C4-2B (cell line): Measurements from ENCODE around the gene PKD1L1.

Experiments
- CTCF ChIP-seq: fragments of 450-650 bp; conservative IDR thresholded peaks from 2 replicates; pipeline ENCODE4 v1.5.1; 2017; ENCODE audit warnings: mild to moderate bottlenecking
- ZFX ChIP-seq: fragments of 450-650 bp; IDR thresholded peaks from 2 replicates; pipeline ENCODE4 v1.6.1; 2017

DNA sequence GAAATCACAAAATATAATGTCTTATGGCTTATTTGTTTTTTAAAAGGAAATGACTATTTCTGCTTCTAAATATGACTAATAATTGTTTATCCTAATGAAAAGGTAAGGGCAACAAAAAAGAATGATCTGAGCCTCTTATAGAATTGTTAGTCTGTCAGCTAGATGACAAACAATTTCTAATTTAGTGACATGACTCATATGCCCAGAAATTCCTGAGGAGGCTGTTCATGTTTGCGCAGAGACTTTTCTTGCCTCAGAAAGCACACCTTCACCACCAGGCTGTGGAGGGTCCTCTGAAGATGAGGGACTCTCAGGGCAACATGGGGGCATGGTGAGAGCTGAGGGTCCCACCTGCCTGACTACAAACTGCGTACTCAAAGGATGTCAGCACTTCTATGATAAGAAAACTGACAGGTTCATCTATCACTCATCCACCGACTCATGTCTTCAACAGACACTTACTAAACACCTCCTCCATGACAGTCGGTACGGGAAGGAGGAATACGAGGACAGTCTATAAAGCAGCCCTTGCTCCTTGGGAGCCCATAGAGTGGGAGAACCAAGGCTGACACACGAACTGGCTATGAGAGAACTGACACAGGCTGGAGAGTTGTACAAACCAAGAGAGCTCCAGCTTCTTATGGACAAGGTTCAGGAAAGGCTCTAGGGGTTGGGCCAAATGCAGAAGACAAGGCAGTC is 102.0 kb downstream of the PKD1L1 start:
- no peak for TF ChIP-seq CTCF
- no peak for TF ChIP-seq ZFX
